K562 (cell line): Measurements from ENCODE around the gene NEU3. TPM values are rescaled to one million over a fixed set of nuclear protein-coding genes. Genes with fewer than 3 reads are reported as not detected.

Experiments
- ATAC-seq: fragments of 200-7000 bp; cut with Tn5 transposase; 3 replicates; pipeline ENCODE4 v1.9.1; 2020; ENCODE audit warnings: moderate library complexity
- BruUV-seq: library from RNA; stranded (reverse); fragments of 400-500 nt; replicated peaks from 2 replicates; lab custom pipeline; 2021; lab: Mats Ljungman, UMichigan
- CTCF ChIA-PET: fragments of 300-600 bp; formaldehyde crosslinking; extraction: SDS; loops from one replicate; lab custom pipeline; 2021; ENCODE audit warnings: low intra/inter-chr PET ratio; lab: Yijun Ruan, JAX
- POLR2A ChIA-PET: fragments of 300-600, 350-650 bp; sonication (Branson Sonifier 250); formaldehyde crosslinking; extraction: SDS; loops from one replicate; lab custom pipeline; 2021; ENCODE audit warnings: antibody characterized with exemption, inconsistent platforms; lab: Yijun Ruan, JAX
- DNase-seq, 4 experiments: peaks; one replicate each; pipeline versions ENCODE4 v3.0.0 to v3.0.0-alpha.2; 2011 to 2018; ENCODE audit warnings: low spot score in 3 of 4, mixed read lengths in 3 of 4; ENCODE audit errors: extremely low read depth in 1 of 4
- FAIRE-seq: peaks from 2 replicates; lab custom pipeline; 2011; peaks lifted over from hg19 to GRCh38; lab: Jason Lieb, UNC
- H2AFZ ChIP-seq: 2 replicates; pipeline ENCODE4 v1.6.0; 2011; ENCODE audit warnings: low read depth, low read length, control low read depth, inconsistent platforms
- H3K27ac ChIP-seq: fragments of 200-600 bp; 3 replicates; pipeline ENCODE4 v1.8.0; 2011; ENCODE audit warnings: low read depth, mild to moderate bottlenecking, control low read depth, inconsistent platforms, low read length, moderate library complexity, mixed read lengths; ENCODE audit errors: extremely low read depth
- H3K27me3 ChIP-seq, 2 experiments: fragments of 300-600 bp in 1 of 2; 2 replicates in 1 of 2; 3 replicates in 1 of 2; pipeline versions ENCODE4 v1.6.0 to v1.8.0; 2011; ENCODE audit warnings: inconsistent platforms in 2 of 2, low read length in 2 of 2, mild to moderate bottlenecking in 1 of 2, mixed read lengths in 1 of 2, moderate library complexity in 1 of 2; ENCODE audit not compliant: control insufficient read depth in 2 of 2, insufficient read depth in 2 of 2
- H3K36me3 ChIP-seq: fragments of 300-600 bp; 3 replicates; pipeline ENCODE4 v1.8.0; 2011; ENCODE audit warnings: mild to moderate bottlenecking, low read length, inconsistent platforms; ENCODE audit not compliant: control insufficient read depth, insufficient read depth
- H3K4me1 ChIP-seq, 2 experiments: fragments of 200-600 bp in 1 of 2; replicated peaks in 1 of 2; 2 replicates in 1 of 2; 3 replicates in 1 of 2; pipeline versions ENCODE4 v1.5.1 to v1.8.0; 2011; ENCODE audit warnings: inconsistent platforms in 2 of 2, low read length in 2 of 2, mild to moderate bottlenecking in 1 of 2, mixed read lengths in 1 of 2, moderate library complexity in 1 of 2; ENCODE audit not compliant: control insufficient read depth in 2 of 2, insufficient read depth in 2 of 2
- H3K4me2 ChIP-seq: 2 replicates; pipeline ENCODE4 v1.6.1; 2011; ENCODE audit warnings: low read length, control low read depth, inconsistent platforms, mixed read lengths; ENCODE audit not compliant: insufficient read depth
- H3K4me3 ChIP-seq: fragments of 200-600 bp; sonication (generic), shearing (Covaris generic); 2 replicates; pipeline ENCODE4 v1.5.1; 2016; ENCODE audit warnings: control low read depth, inconsistent platforms
- H3K79me2 ChIP-seq: fragments of 200-600 bp; 3 replicates; pipeline ENCODE4 v1.8.0; 2011; ENCODE audit warnings: low read length, inconsistent platforms; ENCODE audit not compliant: control insufficient read depth, insufficient read depth
- H3K9ac ChIP-seq, 2 experiments: 2 replicates each; pipeline versions ENCODE4 v1.6.0 to v1.6.1; 2011; ENCODE audit warnings: low read depth in 2 of 2, low read length in 2 of 2, control low read depth in 1 of 2, inconsistent platforms in 1 of 2, mild to moderate bottlenecking in 1 of 2, mixed read lengths in 1 of 2; ENCODE audit not compliant: insufficient read depth in 1 of 2
- H3K9me1 ChIP-seq: one replicate; pipeline ENCODE4 v1.6.0; 2011; ENCODE audit warnings: inconsistent platforms, mild to moderate bottlenecking, low read length, moderate library complexity; ENCODE audit not compliant: control insufficient read depth, insufficient read depth
- H3K9me3 ChIP-seq: replicated peaks from 2 replicates; pipeline ENCODE4 v1.5.1; 2011; ENCODE audit warnings: low read depth, low read length, inconsistent platforms; ENCODE audit not compliant: control insufficient read depth, insufficient read depth
- H4K20me1 ChIP-seq: replicated peaks from 2 replicates; pipeline ENCODE4 v1.6.1; 2011; ENCODE audit warnings: low read length, inconsistent platforms, mixed read lengths; ENCODE audit not compliant: control insufficient read depth, insufficient read depth
- ATF1 ChIP-seq, 2 experiments: fragments of 450-650 bp in 1 of 2; IDR thresholded peaks; 2 replicates each; pipeline ENCODE4 v1.6.1; 2016; ENCODE audit warnings: missing compliant biosample characterization in 1 of 2, missing genetic modification characterization in 1 of 2
- CBFA2T3 ChIP-seq: fragments of 450-650 bp; IDR thresholded peaks from 2 replicates; pipeline ENCODE4 v1.6.1; 2017
- DPF2 ChIP-seq: fragments of 450-650 bp; IDR thresholded peaks from 2 replicates; pipeline ENCODE4 v1.6.1; 2016
- FOXM1 ChIP-seq, 2 experiments: fragments of 450-650 bp in 1 of 2; sonication (generic) in 1 of 2; formaldehyde crosslinking in 1 of 2; IDR thresholded peaks; 2 replicates each; pipeline versions ENCODE4 v1.6.1 to v1.9.0; 2017 to 2022; ENCODE audit warnings: low read depth in 2 of 2, mild to moderate bottlenecking in 2 of 2, missing genetic modification reagents in 1 of 2, moderate library complexity in 1 of 2
- HDAC3 ChIP-seq: fragments of 450-650 bp; IDR thresholded peaks from 2 replicates; pipeline ENCODE4 v1.6.1; 2018; ENCODE audit warnings: borderline replicate concordance, mild to moderate bottlenecking, moderate library complexity; ENCODE audit not compliant: partially characterized antibody
- NFE2L1 ChIP-seq: fragments of 450-650 bp; IDR thresholded peaks from 2 replicates; pipeline ENCODE4 v1.6.1; 2016; ENCODE audit warnings: missing genetic modification characterization, low read depth, mild to moderate bottlenecking, missing compliant biosample characterization, moderate library complexity, borderline replicate concordance
- PKNOX1 ChIP-seq: fragments of 450-650 bp; IDR thresholded peaks from 2 replicates; pipeline ENCODE4 v1.6.1; 2016
- RUNX1 ChIP-seq: sonication (generic); IDR thresholded peaks from 2 replicates; pipeline ENCODE4 v1.6.1; 2016; ENCODE audit warnings: antibody characterized with exemption, low read depth
- SREBF1 ChIP-seq: fragments of 150-350 bp; IDR thresholded peaks from 2 replicates; pipeline ENCODE4 v1.6.1; 2014; ENCODE audit warnings: antibody characterized with exemption, low read depth, low read length, borderline replicate concordance
- WGBS: fragments of 100-300 bp; shearing (Covaris generic); methylation state at CpG from one replicate; pipeline ENCODE4 v1.1.6; 2016; ENCODE audit warnings: low coverage, mixed read lengths; ENCODE audit not compliant: insufficient coverage; ENCODE audit errors: missing lambda C conversion rate; 5-methylcytosine and 5-hydroxymethylcytosine counted together
- in situ Hi-C: fragments of 300-500 bp; cut with MboI; formaldehyde crosslinking; loops from 4 replicates; pipeline ENCODE4 v1.15.0; 2018; ENCODE audit warnings: inconsistent platforms, mixed read lengths
- intact Hi-C: fragments of 100-400 bp; cut with micrococcal nuclease; formaldehyde crosslinking; loops from 2 replicates; pipeline ENCODE4 v1.14.2; 2022
- polyA plus RNA-seq, 8 experiments: library from polyadenylated mRNA; depleted of rRNA in 4 of 8; stranded (reverse) in 5 of 8; unstranded in 3 of 8; fragments of >200 nt; fragmentation: Nextera tagmentation in 2 of 8; fragmentation: Illumina TruSeq in 1 of 8; extraction: Ambion mirVana in 2 of 8; extraction: Trizol in 1 of 8; gene quantifications; 2 replicates each; pipeline versions ENCODE4 v1.2.1 to v1.2.3, GENCODE V29; 2011 to 2014; ENCODE audit warnings: inconsistent platforms in 1 of 8, missing spikeins in 1 of 8
- total RNA-seq, 7 experiments: library from RNA; depleted of rRNA in 6 of 7; stranded (reverse); fragments of >200 nt in 6 of 7; fragmentation: Illumina TruSeq in 2 of 7; extraction: Trizol in 2 of 7; gene quantifications; 2 replicates each; pipeline versions ENCODE4 v1.2.1 to v1.2.3, GENCODE V29; 2011 to 2021; ENCODE audit warnings: low replicate concordance in 1 of 7

NEU3 gene
- total and polyA plus RNA-seq, 9 of the 15 experiments (the other 6 are each of a cell fraction or from before 2014, with no cell fraction given), result 6.2 to 41.3 (median 31.1) TPM

DNA sequence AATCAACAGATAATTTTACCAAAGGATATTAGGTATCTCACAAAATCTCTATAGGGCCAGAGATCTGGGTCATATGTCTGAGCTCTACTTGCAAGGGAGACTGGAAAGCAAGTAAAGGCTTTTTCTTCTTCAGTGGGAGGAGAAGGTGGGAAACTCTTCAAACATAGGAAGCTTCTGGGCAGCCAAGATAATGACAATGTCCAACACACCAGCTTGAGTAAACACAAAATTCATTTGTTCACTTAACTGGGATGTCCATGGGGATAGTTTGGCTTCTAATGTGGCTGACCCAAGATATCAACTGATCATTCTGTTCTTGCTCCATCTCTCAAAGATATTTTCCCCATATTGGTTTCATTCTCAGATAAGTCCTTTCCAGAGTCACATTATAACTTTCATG lies 70.6 kb downstream of the NEU3 start (continued):
- TF ChIP-seq DPF2 (peak; percentile 68), CBFA2T3 (peak; percentile 89), NFE2L1 (tag) (no peak), RUNX1 (no peak), FOXM1 (IDR thresholded peaks at IDR 0.05; ENCODE audit: low read depth) (peak; percentile 55), FOXM1 (CRISPR knock-in tag; IDR thresholded peaks at IDR 0.05; ENCODE audit: low read depth) (no peak)

DNA sequence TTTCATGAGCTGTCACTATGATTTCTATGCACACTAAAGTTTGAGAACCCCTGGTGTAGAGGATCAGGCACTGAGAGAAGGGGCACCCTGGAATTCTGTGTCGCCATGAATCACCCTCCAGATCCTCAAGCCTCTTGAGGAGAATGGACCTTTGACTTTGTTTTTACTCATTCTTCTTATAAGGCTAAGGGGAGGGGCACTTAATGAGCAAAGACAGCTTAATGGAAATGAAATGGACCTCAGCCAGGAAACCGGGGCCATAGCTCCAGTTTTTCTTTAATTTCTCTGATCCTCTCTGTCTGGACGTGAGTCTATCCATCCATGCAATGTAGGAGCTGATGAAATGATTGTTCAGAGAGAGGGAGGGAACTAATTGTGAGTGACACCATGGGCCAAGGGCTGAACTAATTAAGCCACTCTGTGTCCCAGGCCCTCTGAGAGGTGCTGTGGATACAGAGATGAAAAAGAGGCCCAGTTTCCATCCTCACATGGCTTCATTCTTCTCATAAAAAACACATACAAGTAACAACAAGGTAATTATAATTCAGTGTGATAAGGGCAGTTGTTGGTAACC lies 75.1 kb downstream of the NEU3 start:
- ATAC-seq, result peak; percentile 67
- 33% methylated on average over 2 of the region's 3 CpGs for WGBS
- BruUV-seq, result no TSS peak
- Histone ChIP-seq H3K4me2 (no peak overlapping the region), H3K9me3 (no peaks in the 10 kb centered on the region), H3K79me2 (no peaks in the 10 kb centered on the region), H3K36me3 (no peaks in the 10 kb centered on the region), H3K9ac (no peak overlapping the region), H3K4me3 (no peak overlapping the region), H3K27me3 (no peaks in the 10 kb centered on the region), H3K9me1 (no peaks in the 10 kb centered on the region), H2AFZ (peak overlapping the region; percentile 18; the same call in 1 of the 2 replicates), H3K4me1 (peaks cover 0 to 13% of the 10 kb centered on the region in 2 experiments; a peak in 3 of 5 replicates), H3K27ac (no peak overlapping the region), H4K20me1 (no peaks in the 10 kb centered on the region)
- intact Hi-C loops, result no loop called here
- TF ChIP-seq HDAC3 (no peak), SREBF1 (no peak), ATF1 (CRISPR knock-in tag; IDR thresholded peaks at IDR 0.05) (no peak), ATF1 (tag; IDR thresholded peaks at IDR 0.05) (no peak), PKNOX1 (peak; percentile 88)
- no peak for FAIRE-seq
- in situ Hi-C loops, result no loop called here
- DNase-seq, result no peak
- ChIA-PET CTCF (no interaction called here), POLR2A (interaction anchor here (1.0 to 1.2 kb wide), 2 partner anchors 18 to 75 kb away, joined by 3 read pairs; partner anchors contain the start of gene NEU3)
